Right ventricle myocardium superior (tissue), 1 donor: ENCODE results near the gene HSPH1. TPM values are rescaled to one million over a fixed set of nuclear protein-coding genes. Genes with fewer than 3 reads are reported as not detected.

Experiments used
- ATAC-seq: fragments of 200-7000 bp; cut with Tn5 transposase; one replicate; pipeline ENCODE4 v1.9.1; 2020; ENCODE audit warnings: mild to moderate bottlenecking; ENCODE audit not compliant: poor library complexity
- DNase-seq: peaks from one replicate; pipeline ENCODE4 v3.0.0-alpha.2; 2020
- intact Hi-C: fragments of 100-400 bp; cut with DNase I; formaldehyde crosslinking; loops from one replicate; pipeline ENCODE4 v1.11.2; 2022
- long read RNA-seq: library from polyadenylated mRNA; unstranded; transcript quantifications from one replicate; pipeline ENCODE4 v2.0.0, GENCODE V29; 2021
- total RNA-seq: library from RNA; stranded (reverse); fragmentation: NEBNext Ultra II Directional; extraction: Animal tissue kit (Norgen Biotek cat#: 25700); gene quantifications from one replicate; pipeline ENCODE4 v1.2.1, GENCODE V29; 2021
- donor health status: DM: no; HTN: yes; CAD: no; lungs with severe emphysema.

The HSPH1 gene
- 76.1 TPM for total RNA-seq
- long read RNA-seq, full-length matches to known transcripts: 179 of 228 reads
- long read RNA-seq, partial matches to known transcripts: 11 of 228 reads
- long read RNA-seq, other reads (novel, unspliced or antisense): 38 of 228 reads

DNA sequence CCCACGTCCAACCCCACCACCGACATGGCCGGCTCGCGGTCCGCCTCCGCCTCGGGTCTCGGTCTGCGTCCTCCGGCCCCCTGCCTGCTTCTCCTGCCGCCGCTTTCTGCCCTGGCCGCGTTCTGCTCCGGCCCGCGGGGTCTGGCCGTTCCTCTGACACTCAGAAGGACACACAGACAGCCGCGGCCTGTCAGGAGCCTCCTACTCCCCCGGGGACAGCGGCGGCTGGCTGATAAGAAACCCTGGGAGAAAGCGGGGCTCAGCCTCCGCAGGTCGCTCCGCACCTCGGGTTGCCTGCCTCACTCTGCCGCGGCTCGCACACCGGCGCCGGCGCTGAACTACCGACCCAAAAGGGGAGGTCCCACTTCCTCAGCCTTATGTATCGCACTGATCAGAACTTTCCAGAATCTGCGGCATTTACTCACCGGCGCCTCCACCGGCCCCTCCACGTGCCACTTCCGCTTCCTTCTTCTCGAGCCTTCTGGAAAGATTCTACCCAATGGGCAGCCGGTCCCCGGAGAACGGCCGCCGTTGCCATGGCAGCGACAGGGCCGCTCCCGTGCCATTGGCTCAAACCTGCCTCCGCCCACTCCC, at the start of gene HSPH1:
TSS of gene HSPH1 (minus strand) at position 348 of the 594 bp plus-strand sequence. CDS start at position 26, 322 bp downstream.
- intact Hi-C loops: no loop called here
- peak; percentile 99 for ATAC-seq

GRCh38 chr13:31209841-31210210, 48.1 kb upstream of the HSPH1 start:
- DNase-seq (no peak), ATAC-seq (no peak)
- intact Hi-C loops: no loop called here

More for the DNA sequence above, at the start of gene HSPH1:
- DNase-seq: peak; percentile 99

DNA sequence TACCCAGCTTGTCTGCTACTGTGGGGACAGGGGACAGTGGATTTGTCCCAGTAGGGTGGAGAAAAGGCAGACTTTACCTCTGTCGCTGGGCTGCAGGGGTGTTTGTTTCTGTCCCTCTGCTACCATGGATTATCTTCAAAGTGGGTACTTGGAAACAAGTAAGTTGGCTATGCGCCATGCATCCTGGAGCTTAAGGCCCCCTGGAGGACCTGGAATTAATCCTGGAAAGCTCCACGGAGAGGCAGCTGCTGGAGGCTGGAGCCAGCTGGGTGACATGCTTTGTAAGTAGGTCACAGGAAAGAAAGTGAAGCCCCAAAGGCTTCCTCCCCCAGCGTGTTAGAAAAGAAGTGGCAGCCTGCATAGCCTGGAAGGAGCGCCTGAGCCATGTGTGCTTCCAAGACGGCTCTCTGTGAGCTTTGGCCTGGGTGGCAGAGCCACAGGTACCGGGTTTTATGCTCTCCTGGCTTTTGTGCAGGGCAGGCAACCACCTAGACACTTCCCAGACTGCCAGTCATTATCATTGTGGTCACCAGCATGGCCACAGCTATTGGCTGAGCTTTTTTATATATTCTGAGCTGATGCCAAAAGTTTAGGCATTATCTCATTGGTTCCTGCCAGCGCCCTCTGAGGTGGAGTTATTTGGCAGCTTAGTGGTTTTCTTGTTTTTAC, 47.6 kb upstream of the HSPH1 start:
- ATAC-seq: peak; percentile 86
- intact Hi-C loops: no loop called here
- DNase-seq: peak; percentile 73

DNA sequence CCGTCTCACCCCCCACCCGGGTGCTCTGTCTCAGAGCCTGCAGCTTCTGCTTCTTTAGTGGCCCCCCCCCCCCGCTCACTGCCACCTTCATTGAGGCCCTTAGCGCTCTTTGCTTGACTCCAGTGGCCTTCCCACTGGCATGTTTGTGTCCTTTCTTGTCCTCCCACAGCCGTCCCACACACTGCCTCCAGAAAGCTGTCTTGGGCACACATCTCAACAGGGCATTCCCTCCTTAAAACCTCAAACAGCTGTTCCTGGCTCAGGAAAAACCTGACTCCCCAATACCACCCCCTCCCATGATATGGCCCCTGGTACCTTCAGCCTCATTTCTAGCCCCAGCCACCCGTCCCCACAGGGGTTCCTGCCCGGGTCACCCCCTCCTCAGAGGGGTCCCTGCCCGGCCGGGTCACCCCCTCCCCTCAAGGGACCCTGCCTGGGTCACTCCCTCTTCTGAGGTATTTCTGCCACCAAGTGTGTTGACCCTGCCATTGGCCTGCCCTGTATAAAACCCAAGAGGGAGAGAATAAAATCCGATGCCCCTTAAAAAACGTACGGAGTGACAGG, 46.9 kb upstream of the HSPH1 start:
- DNase-seq (no peak), ATAC-seq (peak; percentile 3)
- intact Hi-C loops: no loop called here

DNA sequence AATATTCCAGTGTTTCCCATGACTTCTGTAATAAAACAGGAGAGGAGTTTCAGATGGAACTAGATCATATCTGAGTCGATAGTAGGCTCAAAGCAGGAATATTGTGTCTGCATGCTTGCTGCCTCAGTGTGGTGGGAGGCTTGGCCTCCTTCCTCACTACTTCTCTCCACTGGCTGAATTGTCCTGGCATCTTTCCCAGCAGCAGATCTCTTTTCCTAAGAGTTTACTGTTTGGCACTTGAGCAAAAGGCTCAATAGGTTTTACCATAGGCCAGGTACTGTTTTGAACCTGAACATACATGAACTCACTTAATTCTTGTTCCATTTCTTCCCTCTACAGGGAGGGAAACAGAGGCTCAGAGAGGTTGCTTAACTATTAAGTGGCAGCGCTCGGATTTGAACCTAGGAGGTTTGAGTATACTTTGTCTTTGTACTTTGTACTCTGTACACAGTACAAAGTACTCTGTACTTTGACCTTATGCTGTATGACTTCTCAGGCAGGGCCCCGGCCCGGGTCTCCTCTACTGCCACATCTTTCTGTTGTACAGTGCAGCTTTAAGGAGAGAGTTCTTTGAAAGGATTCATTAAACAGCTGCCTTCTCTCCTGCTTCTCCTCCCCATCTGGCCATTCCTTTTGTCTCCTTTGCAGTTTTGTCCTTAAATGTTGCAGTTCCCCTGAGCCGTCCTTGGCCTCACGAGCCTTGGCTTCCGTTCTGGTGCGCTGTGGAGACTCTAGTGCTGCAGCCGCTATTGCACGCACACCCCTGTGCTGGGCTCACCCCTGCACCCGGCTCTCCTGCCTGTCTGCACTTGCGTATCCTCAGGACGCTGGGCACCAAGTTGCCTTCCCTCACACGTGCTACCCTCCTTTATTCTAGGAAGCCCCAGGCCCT, 46.2 kb upstream of the HSPH1 start:
- ATAC-seq (peak; percentile 72), DNase-seq (peak; percentile 61)
- intact Hi-C loops: no loop called here

DNA sequence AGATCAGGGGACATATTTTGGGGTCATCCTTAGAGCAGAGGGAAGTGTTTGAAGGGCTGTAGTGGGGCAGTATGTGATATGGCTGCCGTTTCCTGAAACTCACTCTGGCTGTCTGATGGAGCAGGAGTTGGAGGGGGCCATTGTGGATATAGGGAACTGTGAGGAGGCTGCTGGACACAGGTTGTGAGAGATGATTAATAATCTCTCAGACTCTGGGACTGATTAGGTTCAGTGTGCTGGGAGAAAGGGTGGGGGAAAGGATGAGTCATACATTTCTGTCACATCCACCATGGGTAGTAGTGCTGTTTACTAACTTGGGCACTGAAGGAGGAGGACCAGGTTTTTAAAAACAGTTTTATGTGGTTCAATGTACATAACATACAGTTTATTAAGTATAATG, 42.9 kb upstream of the HSPH1 start:
- intact Hi-C loops: no loop called here
- ATAC-seq: no peak
- DNase-seq: no peak

DNA sequence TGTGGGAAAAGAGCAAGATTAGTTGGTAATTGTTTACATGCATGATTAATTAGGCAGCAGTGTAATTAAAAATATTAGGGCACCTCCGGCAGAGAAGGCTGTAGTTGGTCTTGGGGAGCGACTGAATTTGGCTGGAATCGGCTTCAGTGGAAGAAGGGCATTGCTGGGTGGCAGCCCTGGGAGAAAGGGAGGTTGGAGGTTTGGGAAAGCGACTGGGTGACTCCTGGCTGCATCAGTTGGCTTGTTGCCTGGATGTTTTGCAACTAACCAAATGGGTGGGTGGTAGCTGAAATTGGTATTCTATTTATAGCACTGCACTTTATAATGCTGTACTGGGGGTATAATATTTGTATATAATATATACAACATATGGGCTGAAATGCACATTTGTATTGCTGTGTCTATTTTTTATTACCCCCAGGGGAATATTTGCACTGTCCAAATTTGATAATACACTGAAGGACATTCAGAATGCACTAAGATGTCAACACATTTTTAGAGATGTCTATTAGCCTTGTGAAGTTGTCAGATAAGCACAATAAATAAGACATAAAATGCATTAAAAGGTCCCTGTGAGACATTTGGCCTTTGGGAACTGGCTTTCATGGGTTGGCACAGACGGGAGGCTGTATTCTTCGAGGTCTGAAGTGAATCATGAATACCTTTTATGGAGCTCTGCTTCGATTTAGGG, 39.8 kb upstream of the HSPH1 start:
- no peak for DNase-seq
- intact Hi-C loops: no loop called here
- ATAC-seq: peak; percentile 40

- intact Hi-C loops: no loop called here
- peak; percentile 68 for DNase-seq
- peak; percentile 62 for ATAC-seq
Measured at GRCh38 chr13:31200637-31200971, 38.9 kb upstream of the HSPH1 start.

DNA sequence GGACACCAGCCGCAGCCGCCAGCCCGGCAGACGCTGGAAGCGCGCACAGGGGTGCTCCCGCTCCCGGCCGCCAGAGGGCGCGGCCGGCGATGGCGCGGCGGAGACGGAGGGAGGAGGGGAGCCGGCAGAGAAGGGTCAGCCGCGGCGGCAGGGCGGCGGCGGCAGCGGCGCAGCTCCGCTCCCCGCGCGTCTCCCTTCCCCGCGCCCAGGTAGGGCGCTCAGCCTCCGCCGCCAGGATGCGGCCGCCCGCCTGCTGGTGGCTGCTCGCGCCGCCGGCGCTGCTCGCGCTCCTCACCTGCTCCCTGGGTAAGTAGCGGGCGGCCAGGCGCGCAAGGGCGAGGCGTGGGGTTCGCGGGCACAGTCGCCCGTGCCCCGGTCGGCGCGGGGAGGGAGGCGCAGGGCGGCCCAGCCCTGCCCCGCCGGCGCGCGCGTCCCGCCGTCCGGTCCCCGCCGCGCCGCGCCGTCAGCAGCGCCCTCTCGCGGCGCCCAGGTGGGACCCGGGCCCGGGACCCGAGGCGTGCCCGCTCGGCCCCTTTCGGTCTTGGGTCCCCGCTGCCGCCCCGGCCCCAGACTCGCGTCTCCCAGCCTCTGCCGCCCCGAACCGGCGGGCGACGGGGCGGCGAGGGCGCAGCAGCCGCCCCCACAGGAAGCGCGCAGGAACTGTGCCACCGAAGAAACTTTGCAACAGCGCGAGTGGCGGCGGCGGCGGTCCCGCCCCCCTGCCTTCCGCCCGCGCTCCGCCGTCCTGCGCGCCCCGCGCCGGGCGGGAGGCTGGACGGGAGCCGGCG, 38.3 kb upstream of the HSPH1 start, which contains the start of gene B3GLCT:
TSS of gene B3GLCT (plus strand) at position 127 of the 788 bp plus-strand sequence. CDS start at position 237, 110 bp downstream.
- peak; percentile 88 for DNase-seq
- ATAC-seq: peak; percentile 92
- intact Hi-C loops: no loop called here

- ATAC-seq: no peak
- intact Hi-C loops: no loop called here
- DNase-seq: no peak
Measured at GRCh38 chr13:31199527-31199848, 37.8 kb upstream of the HSPH1 start.

GRCh38 chr13:31198519-31198918, 36.8 kb upstream of the HSPH1 start:
- intact Hi-C loops: no loop called here
- ATAC-seq: no peak
- no peak for DNase-seq

GRCh38 chr13:31196992-31197391, 35.3 kb upstream of the HSPH1 start:
- DNase-seq: no peak
- intact Hi-C loops: no loop called here
- no peak for ATAC-seq

DNA sequence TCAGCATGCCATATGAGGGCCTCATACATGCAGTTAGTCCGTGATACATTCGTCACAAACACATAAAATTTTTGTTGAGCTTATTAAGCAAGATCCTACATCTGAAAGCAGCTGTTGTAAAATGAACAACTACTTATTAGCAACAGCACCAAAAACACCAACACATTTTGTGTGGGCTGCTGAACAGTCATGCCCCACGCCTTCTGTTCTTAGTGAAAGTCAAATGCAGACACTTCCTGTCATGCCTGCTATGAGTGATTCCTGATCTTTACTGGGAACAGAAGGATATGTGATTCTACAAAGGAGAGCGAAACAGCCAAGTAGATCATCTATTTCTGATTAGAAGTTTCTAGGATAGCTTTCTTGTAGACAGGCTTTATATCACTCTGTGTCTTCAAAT, 33.9 kb upstream of the HSPH1 start:
- no peak for ATAC-seq
- intact Hi-C loops: no loop called here

DNA sequence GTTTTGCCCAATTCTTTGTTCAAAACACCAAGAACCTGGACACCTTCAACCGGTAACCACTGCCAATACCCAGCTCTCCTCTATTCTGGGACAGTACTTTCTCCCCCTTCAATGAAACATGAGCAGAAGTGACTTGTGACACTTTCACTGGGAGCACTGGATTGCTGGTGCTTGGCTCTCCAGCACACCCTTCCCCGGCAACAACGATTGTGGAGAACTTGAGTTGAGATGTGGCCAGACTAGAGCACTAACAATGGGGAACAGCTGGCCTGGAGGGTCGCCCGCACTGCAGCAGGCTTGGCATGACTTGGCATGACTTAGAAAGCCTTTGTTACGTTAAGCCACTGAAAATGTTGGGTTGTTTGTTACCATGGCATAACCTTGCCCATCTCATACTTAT, 30.6 kb upstream of the HSPH1 start:
- intact Hi-C loops: no loop called here
- no peak for DNase-seq
- no peak for ATAC-seq

More for the DNA sequence above, 33.9 kb upstream of the HSPH1 start:
- no peak for DNase-seq

GRCh38 chr13:31191748-31192147, 30.0 kb upstream of the HSPH1 start:
- intact Hi-C loops: no loop called here
- ATAC-seq (no peak), DNase-seq (no peak)

- intact Hi-C loops: no loop called here
- ATAC-seq: no peak
- no peak for DNase-seq
Measured at GRCh38 chr13:31184981-31185645, 23.4 kb upstream of the HSPH1 start.

- intact Hi-C loops: no loop called here
- DNase-seq (no peak), ATAC-seq (no peak)
Measured at GRCh38 chr13:31184451-31184850, 22.7 kb upstream of the HSPH1 start.
